HCT116 (cell line): ENCODE measurements around the gene CFAP107. TPM values are rescaled to one million over a fixed set of nuclear protein-coding genes. Genes with fewer than 3 reads are reported as not detected.

Experiments used
- ATAC-seq: fragments of 200-7000 bp; cut with Tn5 transposase; 2 replicates; pipeline ENCODE4 v1.9.1; 2020; ENCODE audit warnings: mild to moderate bottlenecking, moderate library complexity
- BruUV-seq: library from RNA; stranded (reverse); fragments of 400-500 nt; replicated peaks from 2 replicates; lab custom pipeline; 2021; lab: Mats Ljungman, UMichigan
- CTCF ChIA-PET: fragments of 300-600 bp; sonication (Branson Sonifier 250); formaldehyde crosslinking; loops from one replicate; lab custom pipeline; 2021; ENCODE audit warnings: antibody characterized with exemption; lab: Charles Lee
- POLR2A ChIA-PET: fragments of 300-600, 350-600 bp; sonication (Branson Sonifier 250); formaldehyde crosslinking; loops from one replicate; lab custom pipeline; 2021; ENCODE audit warnings: antibody characterized with exemption; lab: Charles Lee
- RAD21 ChIA-PET, 2 experiments: fragments of 300-600 bp; sonication (Branson Sonifier 250); formaldehyde crosslinking; loops; one replicate each; lab custom pipeline; 2023; ENCODE audit warnings: low total read pairs in 2 of 2; ENCODE audit not compliant: uncharacterized antibody in 2 of 2, unreplicated experiment in 2 of 2, low non-redundant PET in 1 of 2; lab: Charles Lee
- DNase-seq: peaks from one replicate; pipeline ENCODE4 v3.0.0-alpha.2; 2010; ENCODE audit warnings: low read depth, low spot score
- H2AFZ ChIP-seq: fragments of 200-600 bp; shearing (Covaris generic), sonication (generic); 2 replicates; pipeline ENCODE4 v1.6.1; 2017; ENCODE audit warnings: low read depth, mixed run types, mixed read lengths, antibody characterized with exemption, low read length; ENCODE audit not compliant: poor library complexity, severe bottlenecking
- H3K27ac ChIP-seq: 2 replicates; pipeline ENCODE4 v1.5.1; 2012; ENCODE audit warnings: low read depth, low read length
- H3K27me3 ChIP-seq: fragments of 200-600 bp; sonication (generic); 2 replicates; pipeline ENCODE4 v1.6.1; 2016; ENCODE audit warnings: mixed run types, low read length, mixed read lengths; ENCODE audit not compliant: insufficient read depth
- H3K36me3 ChIP-seq, 2 experiments: fragments of 200-500 bp in 1 of 2; fragments of 200-600 bp in 1 of 2; sonication (Bioruptor generic) in 1 of 2; sonication (generic) in 1 of 2; 2 replicates each; pipeline versions ENCODE4 v1.5.1 to v1.6.1; 2014 to 2016; ENCODE audit warnings: low read length in 2 of 2, inconsistent platforms in 1 of 2, mixed read lengths in 1 of 2, mixed run types in 1 of 2; ENCODE audit not compliant: insufficient read depth in 2 of 2, control insufficient read depth in 1 of 2
- H3K4me1 ChIP-seq, 2 experiments: fragments of 200-600 bp in 1 of 2; sonication (generic) in 1 of 2; 2 replicates each; pipeline versions ENCODE4 v1.5.1 to v1.6.1; 2012 to 2017; ENCODE audit warnings: low read length in 2 of 2, inconsistent platforms in 1 of 2, mild to moderate bottlenecking in 1 of 2, mixed read lengths in 1 of 2, mixed run types in 1 of 2, moderate library complexity in 1 of 2; ENCODE audit not compliant: insufficient read depth in 2 of 2, control insufficient read depth in 1 of 2
- H3K4me2 ChIP-seq: fragments of 200-600 bp; sonication (generic); 2 replicates; pipeline ENCODE4 v1.6.1; 2017; ENCODE audit warnings: mixed run types, low read length, mixed read lengths
- H3K4me3 ChIP-seq, 2 experiments: fragments of 200-600 bp in 1 of 2; sonication (generic) in 1 of 2; replicated peaks in 1 of 2; 2 replicates each; pipeline ENCODE4 v1.5.1; 2011 to 2016; ENCODE audit warnings: low read length in 2 of 2, control low read depth in 1 of 2, low read depth in 1 of 2, mild to moderate bottlenecking in 1 of 2, mixed read lengths in 1 of 2, mixed run types in 1 of 2
- H3K79me2 ChIP-seq: fragments of 200-600 bp; sonication (generic); 2 replicates; pipeline ENCODE4 v1.6.1; 2017; ENCODE audit warnings: mild to moderate bottlenecking, mixed run types, low read length, moderate library complexity, mixed read lengths; ENCODE audit not compliant: insufficient read depth
- H3K9ac ChIP-seq: fragments of 200-600 bp; sonication (generic); 2 replicates; pipeline ENCODE4 v1.6.1; 2016; ENCODE audit warnings: low read length, mixed read lengths
- H3K9me2 ChIP-seq: fragments of 200-600 bp; sonication (generic), shearing (Covaris generic); 2 replicates; pipeline ENCODE4 v1.6.1; 2017; ENCODE audit warnings: mixed run types, mild to moderate bottlenecking, moderate library complexity; ENCODE audit not compliant: insufficient read depth
- H3K9me3 ChIP-seq, 2 experiments: fragments of 200-500 bp in 1 of 2; fragments of 200-600 bp in 1 of 2; sonication (Bioruptor generic) in 1 of 2; sonication (generic) in 1 of 2; 2 replicates each; pipeline ENCODE4 v1.6.1; 2014 to 2017; ENCODE audit warnings: low read length in 2 of 2, mixed read lengths in 2 of 2, inconsistent platforms in 1 of 2, low read depth in 1 of 2, mild to moderate bottlenecking in 1 of 2, mixed run types in 1 of 2, moderate library complexity in 1 of 2; ENCODE audit not compliant: control insufficient read depth in 1 of 2, insufficient read depth in 1 of 2
- H4K20me1 ChIP-seq: fragments of 200-600 bp; sonication (generic), shearing (Covaris generic); 2 replicates; pipeline ENCODE4 v1.6.1; 2017; ENCODE audit warnings: mixed run types, mild to moderate bottlenecking, moderate library complexity; ENCODE audit not compliant: insufficient read depth
- EZH2 ChIP-seq: fragments of 200-600 bp; sonication (generic); IDR thresholded peaks from 2 replicates; pipeline ENCODE4 v1.6.1; 2017; ENCODE audit warnings: antibody characterized with exemption, mixed run types
- FOSL1 ChIP-seq: IDR thresholded peaks from 2 replicates; pipeline ENCODE4 v1.6.1; 2012; ENCODE audit warnings: low read depth
- POLR2AphosphoS5 ChIP-seq: IDR thresholded peaks from 2 replicates; pipeline ENCODE4 v1.6.1; 2011; ENCODE audit warnings: mild to moderate bottlenecking, low read depth, low read length, moderate library complexity
- RAD21 ChIP-seq: IDR thresholded peaks from 2 replicates; pipeline ENCODE4 v1.6.1; 2012; ENCODE audit warnings: low read depth, mild to moderate bottlenecking
- SIN3A ChIP-seq: IDR thresholded peaks from 2 replicates; pipeline ENCODE4 v1.6.1; 2012; ENCODE audit warnings: low read depth
- SRF ChIP-seq: IDR thresholded peaks from 2 replicates; pipeline ENCODE4 v1.6.1; 2012; ENCODE audit warnings: low read depth
- ZBTB33 ChIP-seq: IDR thresholded peaks from 2 replicates; pipeline ENCODE4 v1.6.1; 2011; ENCODE audit warnings: mild to moderate bottlenecking, low read length, moderate library complexity; ENCODE audit not compliant: insufficient replicate concordance; ENCODE audit errors: extremely low read depth
- ZFX ChIP-seq: fragments of 450-650 bp; IDR thresholded peaks from 2 replicates; pipeline ENCODE4 v1.6.1; 2017
- intact Hi-C: fragments of 100-400 bp; cut with micrococcal nuclease; formaldehyde crosslinking; loops from 2 replicates; pipeline ENCODE4 v1.10.0; 2022
- total RNA-seq: library from RNA; stranded (reverse); gene quantifications from one replicate; pipeline ENCODE4 v1.2.1, GENCODE V29; 2021; ENCODE audit not compliant: unreplicated experiment
- TF ChIP-seq, protein P1 (sequence below): IDR thresholded peaks from 2 replicates; pipeline ENCODE4 v1.6.1; 2012; ENCODE audit warnings: low read depth
- TF ChIP-seq, protein P2 (sequence below): IDR thresholded peaks from 2 replicates; pipeline ENCODE4 v1.6.1; 2012
- TF ChIP-seq, protein P3 (sequence below): IDR thresholded peaks from 2 replicates; pipeline ENCODE4 v1.6.1; 2012

Gene CFAP107
- total RNA-seq, 1 experiment from 2014 or later = not detected

DNA sequence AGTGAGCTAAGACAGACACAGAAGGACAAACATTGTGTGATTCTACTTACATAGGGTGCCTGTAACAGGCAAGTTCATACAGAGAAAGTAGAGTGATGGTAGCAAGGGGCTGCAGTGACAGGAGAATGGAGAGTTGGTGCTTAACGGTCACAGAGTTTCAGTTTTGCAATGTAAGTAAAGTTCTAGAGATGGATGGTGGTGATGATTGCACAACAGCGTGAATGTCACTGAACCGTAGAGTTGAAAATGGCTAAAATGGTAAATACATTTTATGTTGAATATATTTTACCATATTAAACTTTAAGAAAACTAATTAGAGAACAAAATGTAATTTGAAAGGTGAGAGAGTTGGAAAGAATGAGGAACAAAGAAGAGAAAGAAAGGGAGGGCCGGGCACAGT is 8.7 kb downstream of the CFAP107 start:
- intact Hi-C loops = no loop called here
- no peaks in the 10 kb centered on the region for H3K4me1 ChIP-seq
- TF ChIP-seq, protein P1, sequence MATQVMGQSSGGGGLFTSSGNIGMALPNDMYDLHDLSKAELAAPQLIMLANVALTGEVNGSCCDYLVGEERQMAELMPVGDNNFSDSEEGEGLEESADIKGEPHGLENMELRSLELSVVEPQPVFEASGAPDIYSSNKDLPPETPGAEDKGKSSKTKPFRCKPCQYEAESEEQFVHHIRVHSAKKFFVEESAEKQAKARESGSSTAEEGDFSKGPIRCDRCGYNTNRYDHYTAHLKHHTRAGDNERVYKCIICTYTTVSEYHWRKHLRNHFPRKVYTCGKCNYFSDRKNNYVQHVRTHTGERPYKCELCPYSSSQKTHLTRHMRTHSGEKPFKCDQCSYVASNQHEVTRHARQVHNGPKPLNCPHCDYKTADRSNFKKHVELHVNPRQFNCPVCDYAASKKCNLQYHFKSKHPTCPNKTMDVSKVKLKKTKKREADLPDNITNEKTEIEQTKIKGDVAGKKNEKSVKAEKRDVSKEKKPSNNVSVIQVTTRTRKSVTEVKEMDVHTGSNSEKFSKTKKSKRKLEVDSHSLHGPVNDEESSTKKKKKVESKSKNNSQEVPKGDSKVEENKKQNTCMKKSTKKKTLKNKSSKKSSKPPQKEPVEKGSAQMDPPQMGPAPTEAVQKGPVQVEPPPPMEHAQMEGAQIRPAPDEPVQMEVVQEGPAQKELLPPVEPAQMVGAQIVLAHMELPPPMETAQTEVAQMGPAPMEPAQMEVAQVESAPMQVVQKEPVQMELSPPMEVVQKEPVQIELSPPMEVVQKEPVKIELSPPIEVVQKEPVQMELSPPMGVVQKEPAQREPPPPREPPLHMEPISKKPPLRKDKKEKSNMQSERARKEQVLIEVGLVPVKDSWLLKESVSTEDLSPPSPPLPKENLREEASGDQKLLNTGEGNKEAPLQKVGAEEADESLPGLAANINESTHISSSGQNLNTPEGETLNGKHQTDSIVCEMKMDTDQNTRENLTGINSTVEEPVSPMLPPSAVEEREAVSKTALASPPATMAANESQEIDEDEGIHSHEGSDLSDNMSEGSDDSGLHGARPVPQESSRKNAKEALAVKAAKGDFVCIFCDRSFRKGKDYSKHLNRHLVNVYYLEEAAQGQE = no peak
- TF ChIP-seq ZFX (no peak), SRF (no peak), RAD21 (no peak), ZBTB33 (no peak), EZH2 (no peak), FOSL1 (no peak), POLR2AphosphoS5 (no peak), SIN3A (no peak)
- TF ChIP-seq, protein P2, sequence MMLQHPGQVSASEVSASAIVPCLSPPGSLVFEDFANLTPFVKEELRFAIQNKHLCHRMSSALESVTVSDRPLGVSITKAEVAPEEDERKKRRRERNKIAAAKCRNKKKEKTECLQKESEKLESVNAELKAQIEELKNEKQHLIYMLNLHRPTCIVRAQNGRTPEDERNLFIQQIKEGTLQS = no peak
- TF ChIP-seq, protein P3, sequence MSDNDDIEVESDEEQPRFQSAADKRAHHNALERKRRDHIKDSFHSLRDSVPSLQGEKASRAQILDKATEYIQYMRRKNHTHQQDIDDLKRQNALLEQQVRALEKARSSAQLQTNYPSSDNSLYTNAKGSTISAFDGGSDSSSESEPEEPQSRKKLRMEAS = no peak
- TF ChIP-seq, all 23 proteins: peak for 0
- RAD21 ChIA-PET = no interaction called here
- DNase-seq (no peak), ATAC-seq (no peak)
- POLR2A ChIA-PET = no interaction called here
- H3K4me2 ChIP-seq = no peak overlapping the region
- CTCF ChIA-PET = no interaction called here
- no peak overlapping the region for H2AFZ ChIP-seq
- peaks cover 13% of the 10 kb centered on the region for H3K27me3 ChIP-seq
- H4K20me1 ChIP-seq = no peaks in the 10 kb centered on the region
- no peaks in the 10 kb centered on the region for H3K36me3 ChIP-seq
- H3K9me3 ChIP-seq = no peaks in the 10 kb centered on the region
- no peaks in the 10 kb centered on the region for H3K79me2 ChIP-seq
- no TSS peak for BruUV-seq
- no peak overlapping the region for H3K9ac ChIP-seq
- H3K4me3 ChIP-seq = no peak overlapping the region
- H3K9me2 ChIP-seq = no peaks in the 10 kb centered on the region
- no peak overlapping the region for H3K27ac ChIP-seq
